Stimulated activated CD8-positive, alpha-beta memory T cell treated with anti-CD3 and anti-CD28 coated beads, Interleukin-4, amount 100 ng/mL, for 4 hours (primary cell): ENCODE measurements around the gene CLMP.

Source experiments
- DNase-seq, 2 donors: peaks; one replicate each; pipeline ENCODE4 v3.0.0-alpha.2; 2020; ENCODE audit warnings: low read depth in 2 of 2, low spot score in 1 of 2

Gene CLMP

DNA sequence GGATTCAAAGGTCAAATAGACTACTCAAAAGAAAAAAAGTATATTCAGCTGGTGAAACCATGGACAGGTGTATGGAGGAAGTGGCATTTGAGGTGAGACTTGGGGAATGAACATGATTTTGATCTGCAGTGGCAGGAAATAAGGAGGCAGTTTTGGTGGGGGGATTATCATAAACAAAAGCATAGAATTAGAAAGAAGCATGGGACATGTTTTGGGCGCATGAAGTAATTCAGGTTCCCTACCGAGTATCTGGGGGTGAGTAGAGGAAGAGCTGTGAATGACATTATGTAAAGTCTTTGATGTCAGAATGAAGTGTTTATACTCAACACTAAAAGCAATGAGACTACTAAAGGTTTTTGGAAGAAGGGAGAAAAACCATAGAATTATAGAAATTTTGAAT lies 3.1 kb downstream of the CLMP start:
- DNase-seq = no peak

DNA sequence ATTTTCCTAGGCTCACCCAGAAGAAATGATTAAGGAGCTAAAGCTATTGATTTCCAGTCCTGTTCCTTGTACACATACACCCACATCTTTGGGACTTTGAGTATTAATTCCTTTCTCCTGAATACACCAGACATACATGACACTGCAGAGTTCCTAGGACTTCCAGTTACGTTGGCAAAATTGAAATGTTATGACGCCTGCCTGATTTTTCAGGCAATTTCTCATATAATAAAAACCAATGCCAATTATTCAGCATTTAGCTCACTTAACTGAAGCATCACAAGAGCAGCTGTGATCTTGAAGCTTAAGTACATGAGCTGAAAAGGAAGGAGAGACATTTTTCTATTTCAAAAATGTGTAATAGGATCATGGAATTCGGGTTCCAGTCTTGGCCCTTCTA lies 4.5 kb downstream of the CLMP start:
- DNase-seq = no peak

DNA sequence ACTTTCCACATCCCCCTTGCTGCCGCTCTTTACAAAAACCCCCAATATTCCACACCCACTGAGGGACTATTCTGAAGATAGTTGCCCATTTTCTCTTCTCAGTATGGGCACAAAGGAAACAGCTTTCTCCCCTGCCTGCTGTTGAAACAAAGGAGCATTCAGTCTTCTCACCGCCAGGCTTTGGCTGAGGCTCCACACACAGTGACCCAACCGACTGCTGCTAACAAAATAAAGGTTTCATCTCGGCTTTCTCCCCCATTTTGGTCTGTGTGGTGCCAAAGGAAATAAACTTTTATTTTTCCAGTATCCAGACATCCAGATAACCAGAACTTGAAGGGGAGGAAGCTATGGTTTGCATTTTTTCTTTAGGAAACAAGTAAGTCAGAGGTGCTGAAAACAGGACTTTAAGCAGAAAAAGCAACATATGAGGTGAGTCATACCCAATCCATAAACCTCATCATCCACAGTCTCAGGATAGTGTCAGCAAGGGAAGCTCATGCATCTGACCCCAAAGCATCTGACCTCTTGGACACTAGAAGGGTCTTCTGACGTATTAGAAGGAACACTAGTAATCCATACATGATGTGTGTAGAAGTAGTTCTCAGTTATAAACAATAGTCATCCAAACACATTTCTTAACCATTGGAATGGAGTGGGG lies 6.4 kb downstream of the CLMP start:
- DNase-seq = no peak

GRCh38 chr11:123187665-123188507 lies 7.2 kb downstream of the CLMP start:
- DNase-seq = no peak

DNA sequence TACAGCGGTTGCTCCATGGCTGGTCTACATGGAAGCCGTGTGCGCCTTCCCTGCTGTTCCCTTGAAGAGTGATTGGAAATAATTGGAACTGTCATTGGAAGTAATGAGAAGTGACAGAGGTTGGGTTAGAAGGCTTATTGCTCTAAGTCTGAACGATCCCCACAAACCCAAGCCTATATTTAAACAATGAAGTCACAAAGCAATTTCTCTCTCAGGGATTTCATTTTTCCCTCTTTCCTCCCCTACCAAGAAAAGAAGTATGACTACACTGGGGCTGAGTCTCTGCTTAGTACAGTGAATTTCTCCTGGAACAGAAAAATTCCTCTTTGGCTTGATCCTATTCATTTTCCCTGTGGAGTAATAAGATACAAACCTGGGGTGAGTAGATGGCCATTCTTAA lies 7.8 kb downstream of the CLMP start:
- DNase-seq = no peak

DNA sequence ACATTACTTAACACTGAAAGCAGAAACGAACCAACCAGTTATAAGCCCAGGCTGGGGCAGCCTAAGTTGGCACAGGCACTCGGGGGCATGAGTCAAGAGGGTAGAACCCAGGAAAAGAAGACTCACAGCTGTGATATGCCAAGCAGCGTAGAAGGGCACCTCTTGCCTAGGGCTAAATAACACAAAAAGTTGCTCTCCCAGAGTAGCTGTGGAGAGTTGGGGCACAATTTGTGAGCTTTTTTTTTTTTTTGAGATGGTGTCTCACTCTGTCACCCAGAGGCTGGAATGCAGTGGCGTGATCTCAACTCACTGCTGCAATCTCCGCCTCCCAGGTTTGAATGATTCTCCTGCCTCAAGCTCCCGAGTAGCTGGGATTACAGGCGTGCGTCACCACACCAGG lies 8.8 kb downstream of the CLMP start:
- DNase-seq = no peak

- DNase-seq = no peak
These were observed 9.7 kb downstream of the CLMP start for GRCh38 chr11:123185326-123185725.

GRCh38 chr11:123184531-123184930 lies 10.5 kb downstream of the CLMP start:
- no peak for DNase-seq

GRCh38 chr11:123183391-123184099 lies 11.5 kb downstream of the CLMP start:
- DNase-seq = no peak

DNA sequence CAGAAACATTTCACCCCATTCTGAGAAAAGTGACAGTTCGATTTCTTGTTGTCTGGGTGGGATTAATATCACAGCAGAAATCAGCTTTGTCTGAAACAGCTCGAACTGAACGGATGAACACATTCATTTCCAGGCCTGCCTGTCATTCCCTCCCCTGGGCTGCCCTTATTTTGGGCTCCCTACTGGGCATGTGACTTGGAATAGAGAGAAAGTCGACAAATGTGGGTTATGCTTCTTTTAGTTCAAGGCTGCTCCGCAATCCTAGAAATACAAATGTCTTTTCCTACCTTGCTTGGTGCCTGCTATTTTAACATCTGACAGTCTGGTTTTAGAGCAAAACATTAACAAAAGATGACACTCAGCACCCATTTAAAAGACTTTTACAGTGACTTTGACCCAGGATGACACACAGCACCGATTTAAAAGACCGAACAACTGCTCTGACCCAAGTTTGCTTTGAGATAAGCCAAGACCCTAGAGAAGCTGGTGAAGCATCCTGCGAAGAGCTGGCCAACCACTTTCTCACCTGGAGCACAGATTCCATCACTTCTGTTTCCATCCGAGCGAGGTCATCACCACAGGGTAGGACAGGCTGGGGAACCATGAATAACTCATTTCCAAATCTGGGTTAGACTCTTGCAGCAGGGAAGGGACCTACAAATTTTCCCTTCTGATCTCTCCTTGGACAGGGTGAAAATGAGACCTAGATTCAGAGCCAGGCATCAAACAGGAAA lies 13.1 kb downstream of the CLMP start:
- no peak for DNase-seq

DNA sequence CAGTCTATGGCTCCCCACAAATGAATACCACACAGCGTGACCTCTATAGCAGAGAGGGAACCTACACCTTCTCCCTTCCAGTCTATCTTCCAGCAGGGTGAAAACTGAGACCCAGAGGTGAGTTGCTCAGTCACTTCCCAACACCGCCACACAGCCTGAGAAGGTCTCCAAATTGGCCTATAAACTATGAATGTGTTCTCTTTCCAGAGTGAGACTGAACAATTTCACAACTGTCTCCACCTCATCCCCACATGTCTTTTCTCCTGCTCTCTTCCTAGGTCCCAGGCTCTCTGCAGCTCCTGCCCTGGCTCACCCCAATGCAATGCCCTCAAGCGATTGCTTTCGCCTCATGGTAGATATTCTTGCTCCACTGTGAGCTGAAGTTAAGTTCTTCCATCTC lies 14.0 kb downstream of the CLMP start:
- no peak for DNase-seq

GRCh38 chr11:123180574-123180973 lies 14.5 kb downstream of the CLMP start:
- no peak for DNase-seq

- no peak for DNase-seq
These were observed 14.9 kb downstream of the CLMP start for GRCh38 chr11:123180166-123180565.

GRCh38 chr11:123179586-123179985 lies 15.5 kb downstream of the CLMP start:
- no peak for DNase-seq

DNA sequence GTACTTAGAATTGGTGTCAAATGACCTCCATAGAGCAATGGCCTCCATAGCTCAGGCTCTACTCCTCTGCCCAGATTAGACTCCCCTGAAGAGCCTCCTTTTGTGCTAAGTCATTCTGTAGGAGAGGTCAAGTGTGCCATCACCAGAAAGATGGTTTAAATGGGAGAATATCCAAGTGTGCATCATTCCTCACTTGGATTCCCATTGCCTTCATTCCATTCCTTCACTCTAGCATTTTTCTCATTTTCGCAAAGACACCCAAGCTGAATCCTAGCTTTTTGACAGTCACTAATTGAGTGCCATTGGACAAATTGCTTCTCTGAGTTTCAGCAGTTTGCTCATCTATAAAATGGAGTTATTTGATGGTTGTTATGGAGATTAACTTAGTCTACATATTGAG lies 16.9 kb downstream of the CLMP start:
- no peak for DNase-seq

- no peak for DNase-seq
These were observed 18.3 kb downstream of the CLMP start for GRCh38 chr11:123176785-123177184.

DNA sequence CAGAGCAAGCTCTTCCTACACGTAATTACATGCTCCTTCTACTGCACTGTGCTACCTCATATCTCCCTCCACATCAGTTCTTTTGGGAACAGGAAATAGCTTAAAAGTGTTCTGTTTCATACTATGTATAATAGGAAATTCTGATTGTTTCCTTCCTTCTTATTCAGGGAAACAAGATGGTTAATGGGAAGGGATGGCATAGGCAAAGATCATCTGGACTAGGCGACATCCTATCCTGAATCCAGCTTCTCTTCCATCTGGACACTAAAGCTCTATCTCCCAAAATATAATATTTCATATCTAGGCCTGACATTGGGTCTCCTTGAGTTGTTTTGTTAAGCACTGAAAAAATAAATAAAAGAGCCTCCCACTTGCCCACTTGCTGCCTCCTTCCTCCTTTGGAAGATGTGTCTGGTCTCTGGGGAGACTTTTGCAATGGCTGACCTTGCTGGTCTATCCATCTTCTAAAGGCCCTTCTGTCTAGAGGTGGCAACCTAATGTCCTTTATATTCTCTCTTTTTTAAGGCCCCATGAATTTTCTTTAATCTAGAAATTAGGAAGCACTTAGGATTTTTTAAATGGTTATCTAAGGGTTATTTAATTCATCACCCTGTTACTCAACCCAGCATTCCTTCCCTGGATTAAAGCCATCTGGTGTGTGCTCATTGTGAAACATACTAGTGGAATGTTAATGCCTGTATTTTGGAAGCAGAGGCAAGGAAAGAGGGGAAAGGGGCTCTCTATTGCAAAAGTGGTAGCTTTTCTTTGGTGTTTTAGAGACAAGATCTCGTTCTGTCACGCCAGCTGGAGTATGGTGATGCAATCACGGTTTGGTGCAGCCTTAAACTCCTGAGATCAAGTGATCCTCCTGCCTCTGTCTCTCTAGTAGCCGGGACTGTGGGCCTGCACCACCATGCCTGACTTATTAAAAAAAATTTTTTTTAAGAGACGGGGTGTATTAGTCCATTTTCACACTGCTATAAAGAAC lies 20.6 kb downstream of the CLMP start:
- no peak for DNase-seq

DNA sequence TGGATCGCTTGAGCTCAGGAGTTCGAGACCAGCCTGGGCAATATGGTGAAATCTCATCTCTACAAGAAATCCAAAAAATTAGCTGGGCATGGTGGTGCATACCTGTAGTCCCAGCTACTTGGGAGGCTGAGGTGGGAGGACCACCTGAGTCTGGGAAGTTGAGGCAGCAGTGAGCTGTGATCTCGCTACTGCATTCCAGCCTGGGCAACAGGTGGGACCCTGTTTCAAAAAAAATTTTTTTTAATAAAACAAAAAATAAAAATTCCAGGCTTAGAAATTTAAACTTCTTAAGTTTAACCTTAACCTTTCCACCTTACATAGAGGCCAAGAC lies 21.2 kb downstream of the CLMP start:
- no peak for DNase-seq

- no peak for DNase-seq
These were observed 21.8 kb downstream of the CLMP start for GRCh38 chr11:123173040-123173855.

- DNase-seq = no peak
These were observed 24.1 kb downstream of the CLMP start for GRCh38 chr11:123170929-123171328.
